Measurements from ENCODE around the gene FBLN1.
"Not testable (repeated sequence)": the region's sequence is repeated elsewhere in the genome, so short reads cannot be mapped to it uniquely, and the experiment has no call there.

The FBLN1 gene

DNA sequence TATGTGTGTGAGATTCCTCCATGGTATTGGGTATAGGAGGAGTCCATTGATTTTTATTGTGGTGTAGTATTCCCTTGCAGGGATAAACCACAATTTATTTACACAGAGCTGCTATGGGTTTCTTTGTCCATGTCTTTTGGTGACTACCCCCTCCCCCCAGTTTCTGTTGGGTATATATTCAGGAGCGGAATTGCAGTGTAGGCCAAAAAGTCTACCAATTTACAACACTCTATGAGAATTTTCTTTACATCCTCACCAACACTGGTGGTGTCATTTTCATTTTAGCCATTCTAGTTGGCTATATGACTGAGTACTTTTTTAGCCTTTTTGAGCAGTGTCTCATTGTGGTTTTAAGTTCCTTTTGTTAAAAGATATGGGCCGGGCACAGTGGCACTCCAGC lies 113.7 kb downstream of the FBLN1 start:
- no peak for DNase-seq

DNA sequence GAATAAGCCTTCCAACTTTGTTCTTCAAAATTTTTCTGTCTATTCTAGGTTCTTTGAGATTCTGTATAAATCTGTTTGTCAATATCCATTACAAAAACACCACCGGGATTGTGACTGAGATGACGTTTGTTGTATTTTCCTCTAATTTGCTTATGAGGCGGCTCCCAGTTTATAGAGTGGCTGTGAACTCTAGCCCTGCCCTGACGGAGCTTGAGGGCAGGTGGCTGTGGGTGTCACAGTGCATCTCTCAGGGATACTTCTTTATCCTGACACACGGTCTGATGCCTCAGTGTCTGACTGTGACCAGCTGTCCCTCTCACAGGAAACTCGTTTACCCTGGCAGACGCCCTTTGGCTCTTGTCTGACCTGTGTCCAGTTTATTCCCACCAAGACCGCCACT lies 115.3 kb downstream of the FBLN1 start:
- no peak for DNase-seq

DNA sequence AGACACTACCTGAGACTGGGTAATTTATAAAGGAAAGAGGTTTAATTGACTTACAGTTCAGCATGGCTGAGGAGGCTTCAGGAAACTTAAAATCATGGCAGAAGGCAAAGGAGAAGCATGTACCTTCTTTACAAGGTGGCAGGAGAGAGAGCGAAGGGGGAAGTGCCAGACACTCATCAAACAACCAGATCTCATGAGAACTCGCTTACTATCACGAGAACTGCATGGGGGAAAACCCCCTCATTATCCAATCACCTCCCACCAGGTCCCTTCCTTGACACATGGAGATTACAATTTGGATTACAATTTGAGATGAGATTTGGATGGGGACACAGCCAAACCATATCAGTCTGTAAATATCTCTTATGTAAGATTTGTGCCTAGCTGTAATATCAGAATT lies 118.0 kb downstream of the FBLN1 start:
- DNase-seq, result no peak

DNA sequence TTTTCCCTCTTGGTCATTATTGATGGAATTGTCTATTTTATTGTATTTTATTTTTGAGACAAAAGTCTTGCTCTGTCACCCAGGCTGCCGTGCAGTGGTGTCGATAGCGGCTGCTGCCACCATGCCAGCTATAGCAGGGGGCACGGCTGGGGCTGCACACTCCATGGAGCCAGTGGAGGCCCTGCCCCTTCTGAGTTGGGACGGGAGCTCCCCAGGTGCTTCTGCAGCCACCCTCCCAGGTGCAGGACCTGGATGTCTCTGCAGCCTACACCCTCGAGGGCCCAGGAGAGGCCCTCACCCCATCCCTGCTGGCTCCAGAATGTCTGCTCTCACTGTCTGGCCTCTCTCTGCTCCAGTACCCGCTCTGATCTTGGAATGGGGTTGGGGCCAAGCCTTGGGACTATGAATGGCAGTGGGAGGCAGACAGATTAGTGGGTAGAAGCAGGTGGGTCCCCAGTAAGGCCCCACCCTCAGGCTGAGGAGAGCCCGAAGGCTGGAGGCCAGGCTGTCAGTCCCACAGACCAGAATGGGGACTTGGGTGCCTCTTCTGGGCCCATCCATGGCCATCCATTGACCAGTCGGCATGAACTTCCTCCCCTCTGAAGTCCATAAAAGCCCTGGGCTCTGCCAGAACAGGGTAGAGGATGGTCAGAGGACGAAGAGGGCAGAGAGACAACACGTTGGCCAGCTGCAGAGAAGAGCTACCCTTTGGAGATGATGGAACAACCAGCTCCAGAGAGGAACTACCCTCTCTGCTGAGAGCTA lies 119.3 kb downstream of the FBLN1 start:
- DNase-seq, result no peak

DNA sequence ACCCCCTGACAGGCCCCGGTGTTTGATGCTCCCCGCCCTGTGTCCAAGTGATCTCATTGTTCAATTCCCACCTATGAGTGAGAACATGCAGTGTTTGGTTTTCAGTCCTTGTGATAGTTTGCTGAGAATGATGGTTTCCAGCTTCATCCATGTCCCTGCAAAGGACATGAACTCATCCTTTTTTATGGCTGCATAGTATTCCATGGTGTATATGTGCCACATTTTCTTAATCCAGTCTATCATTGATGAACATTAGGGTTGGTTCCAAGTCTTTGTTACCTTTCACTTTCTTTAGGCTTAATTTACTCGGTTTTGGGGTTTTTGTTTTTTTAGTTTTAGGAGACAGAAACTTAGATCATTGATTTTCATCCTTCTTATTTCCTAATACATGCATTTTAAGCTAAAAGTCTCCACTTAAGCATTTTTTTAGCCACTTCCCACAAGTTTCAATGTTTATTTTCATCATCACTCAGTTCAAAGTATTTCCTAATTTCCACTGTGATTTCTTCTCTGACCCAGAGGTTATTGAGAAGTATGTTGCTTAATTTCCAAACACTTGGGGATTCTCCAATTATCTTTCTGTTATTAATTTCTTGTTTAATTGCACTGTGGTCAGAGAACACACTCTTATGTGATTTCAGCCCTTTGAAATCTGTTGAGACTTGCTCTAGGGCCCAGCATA lies 120.9 kb downstream of the FBLN1 start:
- not testable (repeated sequence) for DNase-seq

DNA sequence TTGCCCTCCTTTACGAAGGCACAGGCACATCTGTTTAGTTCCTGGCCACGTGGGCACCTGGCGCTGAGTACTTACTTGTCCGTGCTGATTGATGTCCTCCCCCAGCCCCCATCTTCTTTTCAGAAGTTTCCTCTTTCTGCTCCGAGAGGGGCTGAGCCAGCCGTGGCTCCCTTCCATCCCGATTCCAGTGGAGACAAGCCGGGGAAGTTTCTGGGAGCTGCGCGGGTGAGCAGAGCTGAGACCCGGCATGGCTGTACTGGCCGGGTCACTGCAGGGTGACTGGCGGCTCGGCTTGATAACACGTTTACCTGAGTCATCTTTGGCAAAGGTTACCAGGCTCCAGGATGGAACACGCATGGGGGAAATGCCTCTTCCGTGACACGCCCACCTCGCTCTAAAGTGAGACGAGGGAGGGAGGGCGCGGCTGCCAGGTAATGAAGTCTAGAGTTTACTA lies 123.5 kb downstream of the FBLN1 start:
- DNase-seq, result no peak

DNA sequence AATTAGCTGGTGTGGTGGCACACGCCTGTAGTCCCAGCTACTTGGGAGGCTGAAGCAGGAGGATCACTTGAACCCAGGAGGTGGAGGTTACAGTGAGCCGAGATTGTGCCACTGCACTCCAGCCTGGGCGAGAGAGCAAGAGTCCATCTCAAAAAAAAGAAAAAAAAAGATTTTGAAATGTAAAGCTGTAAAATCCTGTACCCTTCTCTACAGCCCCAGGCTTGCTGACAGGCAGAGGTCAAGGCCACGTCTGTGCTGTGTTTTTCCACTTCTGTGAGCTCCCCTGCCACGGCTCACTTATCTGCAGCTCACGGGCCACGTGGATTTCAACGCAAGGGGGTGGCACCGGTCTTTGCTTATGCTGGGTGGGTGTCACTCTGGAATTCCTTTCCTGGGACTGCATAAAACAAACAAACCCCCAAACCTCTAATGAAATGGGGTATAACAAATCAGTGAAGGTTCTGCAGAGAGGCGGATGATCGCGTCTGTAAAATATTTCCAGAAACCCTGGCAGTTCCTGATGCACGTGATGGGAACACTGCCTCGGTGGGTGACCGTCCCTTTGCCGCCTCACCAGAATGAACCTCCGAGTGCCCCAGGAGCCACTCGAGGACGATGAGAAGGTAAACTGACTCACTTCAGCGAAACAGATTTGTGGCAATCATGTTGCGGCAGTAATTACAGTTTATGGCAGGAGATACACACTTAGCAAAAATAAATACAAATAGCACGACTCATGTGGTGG lies 125.0 kb downstream of the FBLN1 start:
- no peak for DNase-seq

DNA sequence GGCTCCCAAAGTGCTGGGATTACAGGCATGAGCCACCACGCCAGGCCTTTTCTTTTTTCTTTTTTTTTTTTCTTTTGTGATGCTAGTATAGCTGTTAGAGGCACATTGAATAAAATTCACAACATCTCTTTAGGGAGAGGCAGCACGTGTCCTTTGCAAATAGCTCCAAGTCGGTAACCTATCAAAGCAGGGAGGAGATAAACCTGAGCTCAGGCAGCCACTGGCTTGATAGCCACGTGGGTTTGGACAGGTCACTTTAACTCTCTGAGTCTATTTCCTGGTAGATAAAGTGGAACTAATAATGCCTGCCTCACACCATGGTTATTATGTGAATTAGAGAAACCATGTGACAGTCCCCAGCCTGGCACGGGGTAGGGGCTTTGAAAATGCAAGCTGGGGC lies 125.8 kb downstream of the FBLN1 start:
- DNase-seq, result no peak

DNA sequence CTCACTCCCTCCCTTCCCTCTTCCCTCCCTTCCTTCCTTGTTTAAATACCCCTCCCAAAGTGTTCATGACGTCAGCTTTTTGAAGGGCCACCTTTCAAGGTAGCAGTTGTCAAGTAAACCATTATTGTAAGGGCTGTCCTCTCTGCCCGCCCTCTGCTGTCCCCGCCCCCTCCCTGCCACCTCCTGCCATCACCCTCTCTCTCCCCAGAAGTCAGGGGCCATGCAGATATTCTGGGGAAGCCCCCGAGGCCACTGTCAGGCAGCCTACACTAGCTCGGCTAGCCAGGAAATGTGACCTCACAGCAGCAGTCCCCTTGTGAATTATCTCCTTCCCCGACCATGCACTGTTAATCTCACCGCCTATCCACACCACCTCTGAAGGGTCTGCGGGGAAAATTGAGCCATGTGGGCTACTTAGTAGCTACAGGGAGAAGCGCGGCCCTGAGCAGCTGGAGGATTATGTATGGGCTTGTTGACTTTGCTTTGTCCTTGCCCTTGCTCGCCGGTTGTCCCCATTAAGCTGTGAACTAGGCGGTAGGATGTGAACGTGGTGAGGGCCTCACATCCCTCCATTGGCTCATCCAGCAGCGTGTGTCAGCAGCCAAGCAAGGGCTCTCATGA lies 126.9 kb downstream of the FBLN1 start:
- no peak for DNase-seq

DNA sequence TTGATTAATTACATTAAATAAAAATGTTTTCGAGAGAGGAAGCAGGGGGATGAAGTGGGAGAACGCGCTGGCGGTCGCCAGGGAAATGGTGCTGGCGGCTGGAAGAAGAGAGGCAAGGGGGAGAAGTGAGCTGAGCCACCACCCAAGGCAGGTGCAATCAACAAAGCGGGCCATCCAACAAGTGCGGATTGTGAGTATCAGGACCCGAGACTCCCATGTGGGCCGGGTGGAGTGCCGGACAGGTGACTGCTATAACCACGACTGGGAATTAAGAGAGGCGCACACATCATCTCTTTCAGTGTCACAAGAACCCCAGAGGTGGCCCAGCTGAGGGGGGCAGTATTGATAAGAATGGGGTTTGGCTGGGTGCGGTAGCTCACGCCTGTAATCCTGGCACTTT lies 127.8 kb downstream of the FBLN1 start:
- DNase-seq, result no peak

DNA sequence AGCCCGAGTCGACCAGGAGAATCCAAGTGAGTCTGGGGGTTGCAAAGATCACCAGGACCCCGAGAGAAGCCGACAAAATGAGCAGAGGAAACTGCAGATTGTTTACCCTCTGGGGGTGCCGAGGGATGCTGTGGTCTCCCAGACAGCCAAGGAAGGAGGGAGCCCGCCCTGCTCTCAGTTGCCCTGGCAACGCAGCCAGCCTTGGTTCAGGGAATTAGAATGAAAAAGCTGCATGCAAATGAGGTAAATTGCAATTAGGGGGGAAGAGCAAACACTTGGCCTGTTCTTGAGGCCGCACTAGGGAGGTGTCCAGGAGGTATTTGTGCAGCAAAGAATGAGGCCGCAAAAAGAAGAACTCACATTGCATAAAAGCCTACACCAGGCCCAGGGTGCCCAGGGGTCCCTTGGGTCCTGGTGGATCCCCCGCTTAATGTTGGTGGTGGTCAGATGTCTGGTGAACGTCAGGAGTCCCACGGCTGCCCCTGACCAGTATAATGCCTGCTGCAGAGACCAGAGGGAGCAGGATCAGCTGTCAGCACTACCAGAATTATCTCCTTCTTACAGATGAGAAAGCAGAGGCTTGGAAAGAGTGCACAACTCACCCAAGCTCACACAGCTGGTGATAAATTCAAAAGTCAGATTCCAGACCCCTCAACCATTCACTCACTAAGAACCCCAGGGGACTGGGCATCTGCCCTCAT lies 128.6 kb downstream of the FBLN1 start:
- DNase-seq, result no peak

DNA sequence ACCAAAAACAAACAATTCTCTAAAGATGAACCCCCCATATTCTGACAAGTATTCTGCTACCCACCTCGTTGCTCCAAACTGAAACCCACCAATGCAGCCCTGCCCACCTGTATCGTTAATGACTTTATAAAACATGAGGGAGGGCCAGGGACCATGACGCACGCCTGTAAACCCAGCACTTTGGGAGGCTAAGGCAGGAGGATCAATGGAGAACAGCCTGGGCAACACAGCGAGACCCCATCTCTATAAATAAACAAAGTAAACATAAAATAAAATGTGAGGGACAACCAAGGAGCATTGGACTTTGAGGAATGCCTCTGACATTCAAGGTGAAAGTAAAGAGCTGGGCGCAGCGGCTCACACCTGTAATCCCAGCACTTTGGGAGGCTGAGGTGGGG lies 129.2 kb downstream of the FBLN1 start:
- DNase-seq, result no peak

DNA sequence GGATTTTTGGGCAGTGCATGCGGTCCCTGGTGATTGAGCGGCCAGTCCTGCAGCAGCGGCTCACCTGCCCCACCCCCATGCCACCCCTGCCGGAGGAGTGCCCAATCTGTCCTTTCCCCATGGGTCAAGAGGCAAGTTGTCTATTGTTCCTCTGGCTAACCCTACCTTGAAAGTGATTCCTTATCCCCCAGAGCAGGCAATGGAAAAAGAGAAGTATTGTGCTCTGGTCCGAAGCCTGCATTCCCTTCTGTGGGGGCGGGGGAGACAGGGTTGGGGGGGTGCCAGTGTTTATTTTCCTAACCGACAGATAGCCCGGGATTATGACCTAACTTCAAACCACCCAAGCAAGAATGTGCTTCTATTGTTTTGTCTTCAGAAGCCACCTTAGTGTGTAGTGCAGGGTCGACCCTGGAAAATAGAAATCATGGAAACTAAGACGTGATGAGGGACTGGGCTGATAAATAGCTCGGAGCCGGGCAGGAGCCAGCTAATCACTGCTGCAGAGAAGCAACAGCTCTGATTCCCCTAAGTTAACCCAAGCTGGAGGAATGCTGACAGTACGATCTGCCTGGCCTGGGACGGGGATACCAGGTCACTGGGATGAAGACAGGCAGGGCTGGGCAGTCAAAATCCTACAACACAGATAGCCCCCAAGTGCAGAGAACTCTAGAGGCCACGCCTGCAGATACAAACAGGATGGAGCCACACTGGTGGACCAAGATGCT lies 130.3 kb downstream of the FBLN1 start:
- no peak for DNase-seq

DNA sequence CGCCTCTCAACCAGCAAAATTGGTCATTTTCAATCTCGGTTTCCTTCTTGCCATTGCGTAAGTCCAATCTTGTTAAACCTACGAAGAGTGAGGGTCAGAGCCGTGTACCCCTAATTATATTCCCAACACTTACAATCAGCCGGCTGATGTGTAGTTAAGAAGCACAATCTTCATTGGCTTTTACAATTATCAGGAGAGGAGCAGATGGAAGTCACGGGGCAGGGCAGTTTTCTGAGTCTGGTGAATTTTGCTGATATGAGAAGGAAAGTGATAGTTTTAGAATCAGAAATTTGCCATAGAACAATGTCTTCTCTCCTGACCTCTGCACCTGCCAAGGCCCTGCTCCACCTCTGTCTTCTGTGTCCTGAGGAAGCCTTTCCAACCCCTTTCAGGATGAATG lies 134.0 kb downstream of the FBLN1 start:
- DNase-seq, result no peak

DNA sequence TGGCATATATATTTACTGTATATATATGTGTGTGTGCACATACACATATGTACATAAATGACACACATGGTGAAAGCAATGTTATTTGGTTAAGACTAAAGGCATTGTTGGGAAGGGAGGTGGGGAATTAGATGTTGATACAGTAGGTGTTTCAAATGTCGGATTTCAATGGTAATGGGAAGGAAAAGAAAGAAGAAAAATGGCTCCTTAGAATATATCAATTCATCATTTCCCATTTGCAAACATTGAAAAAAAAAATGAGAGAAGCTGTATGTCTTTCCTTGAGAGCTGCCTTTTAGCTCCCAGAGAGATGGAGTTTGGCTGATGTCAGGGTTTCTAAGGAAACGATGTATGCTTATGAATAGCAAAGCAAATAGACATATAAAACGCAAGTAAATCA lies 135.5 kb downstream of the FBLN1 start:
- DNase-seq, result no peak

DNA sequence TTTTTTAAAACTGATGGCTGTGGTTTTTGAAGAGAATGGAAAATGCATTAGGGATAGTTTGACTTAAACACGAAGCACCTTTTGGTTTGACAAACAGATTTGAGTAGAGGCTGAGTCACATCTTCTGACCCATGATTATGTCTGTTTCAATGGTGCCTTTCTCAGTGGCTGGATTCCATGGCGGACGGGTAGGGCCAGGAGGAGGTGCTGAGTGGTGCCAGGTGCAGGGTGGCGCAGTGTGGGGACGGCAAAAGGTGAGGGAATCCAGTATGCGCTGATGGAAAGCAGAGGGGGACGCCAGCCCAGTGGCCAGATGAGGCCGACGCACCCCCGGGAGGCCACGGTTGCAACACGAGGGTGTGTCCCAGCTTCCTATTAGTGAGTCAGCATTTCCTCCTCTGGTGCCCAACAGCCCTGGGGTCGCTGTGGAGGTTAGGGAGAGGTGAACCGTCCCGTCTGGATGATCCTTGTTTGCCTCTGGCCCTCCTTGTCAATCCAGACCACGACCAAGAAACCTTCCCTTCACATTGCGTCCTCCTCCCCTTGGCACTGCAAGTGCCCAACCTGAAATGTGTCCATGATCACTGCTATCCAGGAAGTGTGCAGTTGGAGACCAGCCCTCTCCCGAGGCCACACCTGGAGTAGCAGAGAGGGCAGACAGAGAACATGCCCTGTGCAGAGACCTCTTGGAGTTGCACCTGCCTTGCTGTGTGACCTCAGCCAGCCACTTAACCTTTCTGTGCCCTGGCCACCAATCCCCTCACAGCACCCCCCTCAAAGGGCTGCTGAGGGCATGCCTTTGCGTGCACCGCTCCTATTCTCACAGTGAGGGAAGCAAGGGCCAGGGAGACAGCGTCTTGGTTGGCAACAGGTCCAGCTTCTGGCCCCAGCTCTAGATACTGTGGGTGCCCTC lies 136.4 kb downstream of the FBLN1 start:
- no peak for DNase-seq

DNA sequence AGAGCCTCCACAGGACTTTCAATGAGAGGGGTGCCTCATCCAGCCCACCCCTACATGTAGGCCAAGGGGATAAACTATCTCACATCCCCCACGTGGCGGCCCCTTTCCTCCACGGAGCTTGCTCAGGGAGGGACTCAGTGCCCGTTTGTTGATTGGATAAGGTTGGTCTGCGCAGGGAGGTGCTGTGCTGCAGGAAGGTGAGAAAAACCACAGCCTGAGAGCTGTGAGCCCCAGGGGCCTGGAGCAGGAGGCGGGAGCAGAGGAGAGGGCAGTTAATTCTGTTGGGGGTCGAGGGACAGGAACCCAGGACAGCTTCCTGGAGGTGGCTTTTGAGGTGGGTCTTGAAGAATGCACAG lies 137.0 kb downstream of the FBLN1 start:
- DNase-seq, result no peak

DNA sequence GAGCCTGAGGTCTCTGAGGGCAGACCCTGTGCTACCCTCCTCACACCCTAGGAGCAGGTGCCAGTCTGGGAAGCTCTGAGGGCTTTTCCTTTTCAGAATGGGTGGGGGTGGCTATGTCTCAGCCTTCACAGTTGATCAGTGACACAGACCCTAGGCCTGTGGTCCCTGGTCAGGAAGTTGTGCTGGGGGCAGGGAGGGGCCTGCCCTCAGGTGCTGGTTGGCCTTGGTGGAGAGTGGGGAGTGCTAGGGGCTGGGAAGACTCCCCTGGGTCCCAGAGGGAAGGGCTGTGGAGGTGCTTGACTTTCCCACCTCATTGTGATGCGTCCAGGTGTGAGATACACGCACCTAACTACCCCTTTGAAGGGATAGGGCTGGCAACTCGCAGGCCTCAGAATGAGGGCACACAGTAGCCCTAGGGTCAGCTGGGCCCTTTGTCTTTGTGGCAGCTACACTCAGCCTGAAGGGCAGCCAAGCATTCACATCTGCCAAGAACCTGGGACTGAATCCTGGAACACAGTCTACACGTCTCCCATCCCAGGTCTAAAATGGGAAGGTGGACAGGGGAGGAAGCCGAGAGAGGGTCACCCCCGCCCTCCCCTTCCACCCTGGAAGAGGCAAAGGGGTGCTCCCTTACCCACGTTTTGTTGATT lies 137.7 kb downstream of the FBLN1 start:
- no peak for DNase-seq

DNA sequence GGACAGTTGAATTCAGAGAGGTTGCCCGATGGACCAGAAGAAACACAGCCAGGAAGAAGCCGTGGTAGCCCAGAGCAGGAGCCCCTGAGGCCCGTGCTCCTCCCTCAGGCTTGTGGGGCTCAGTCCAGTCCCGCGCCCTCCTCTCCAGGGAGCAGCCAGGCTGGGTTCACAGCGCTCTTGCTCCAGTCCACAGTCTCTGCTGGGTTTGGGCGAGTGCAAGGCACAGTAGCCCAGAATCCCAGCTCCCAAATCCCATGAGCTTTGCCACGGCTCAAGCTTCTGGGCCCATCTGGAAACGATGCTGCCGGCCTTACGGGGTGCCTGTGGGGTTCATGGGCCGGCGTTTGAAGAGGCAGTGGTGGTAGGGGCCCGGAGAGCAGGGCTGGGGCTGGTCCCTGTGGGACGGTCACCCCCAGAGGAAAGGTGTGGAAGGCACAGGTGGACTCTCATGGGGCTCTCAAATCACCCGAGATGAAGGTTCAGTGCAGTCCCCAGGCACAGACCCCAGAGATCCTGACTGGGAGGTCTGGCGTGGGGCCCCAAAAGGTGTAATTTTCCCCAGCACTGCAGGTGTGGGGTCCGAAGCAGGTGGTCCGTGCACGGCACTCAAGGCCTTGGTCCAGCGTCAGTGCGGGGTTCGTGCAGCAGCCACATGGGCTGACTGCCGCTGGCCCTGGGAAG lies 138.4 kb downstream of the FBLN1 start:
- DNase-seq, result no peak

DNA sequence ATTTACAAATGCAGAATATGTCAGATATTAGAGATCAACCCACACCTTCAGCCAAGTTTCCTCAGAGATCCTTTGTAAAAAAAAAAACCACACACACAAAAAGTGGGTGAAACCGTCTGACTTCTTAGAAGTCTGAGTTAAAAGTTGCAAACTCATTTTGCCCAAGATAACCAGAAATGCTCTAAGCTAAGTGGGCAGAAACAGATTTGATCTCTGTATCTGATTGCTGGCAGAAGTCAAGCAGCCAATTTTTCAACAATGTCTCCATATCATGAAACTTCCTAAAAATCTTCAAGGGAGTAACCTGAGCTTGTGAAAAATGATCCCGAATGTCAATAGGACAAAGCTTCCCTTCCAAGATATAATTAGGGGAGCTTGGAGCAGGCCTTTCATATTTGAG lies 140.3 kb downstream of the FBLN1 start:
- DNase-seq, result no peak

All from stimulated activated CD4-positive, alpha-beta T cell treated with anti-CD3 and anti-CD28 coated beads, Interleukin-4, amount 100 ng/mL, for 4 hours (primary cell).